IPS-11a (cell line): ENCODE data around the gene PHKG1.
A peak's percentile ranks its signal among the peaks of the same experiment; 100 is the strongest.
"Not testable (repeated sequence)": the region's sequence is repeated elsewhere in the genome, so short reads cannot be mapped to it uniquely, and the experiment has no call there.

Source experiments
- H3K4me3 ChIP-seq: one replicate; pipeline ENCODE4 v1.5.1; 2013; ENCODE audit warnings: low read depth, low read length, control low read depth

Gene PHKG1

GRCh38 chr7:56092789-56093531 lies at the start of gene PHKG1:
Gene PHKG1, minus strand, starts transcription at chr7:56092952. Its CDS starts 4,011 bp downstream, at chr7:56088941.
- H3K4me3 ChIP-seq, result no peak within 1 kb of the TSS

GRCh38 chr7:56131062-56131461 lies 38.3 kb upstream of the PHKG1 start:
- H3K4me3 ChIP-seq, result not testable (repeated sequence)

GRCh38 chr7:56127241-56127975 lies 34.7 kb upstream of the PHKG1 start:
- no peak overlapping the region for H3K4me3 ChIP-seq

GRCh38 chr7:56125831-56126230 lies 33.1 kb upstream of the PHKG1 start:
- no peak overlapping the region for H3K4me3 ChIP-seq

GRCh38 chr7:56124981-56125380 lies 32.2 kb upstream of the PHKG1 start:
- no peak overlapping the region for H3K4me3 ChIP-seq

- H3K4me3 ChIP-seq, result no peak overlapping the region
Measured at GRCh38 chr7:56121440-56121839, 28.7 kb upstream of the PHKG1 start.

GRCh38 chr7:56115852-56116538 lies 23.2 kb upstream of the PHKG1 start, which contains the start of gene NUPR2:
Gene NUPR2, minus strand, starts transcription at chr7:56116417. Its CDS starts 103 bp downstream, at chr7:56116314.
- H3K4me3 ChIP-seq, result no peak within 1 kb of the TSS

- H3K4me3 ChIP-seq, result not testable (repeated sequence)
Measured at GRCh38 chr7:56112244-56112643, 19.5 kb upstream of the PHKG1 start.

GRCh38 chr7:56110611-56111010 lies 17.9 kb upstream of the PHKG1 start:
- H3K4me3 ChIP-seq, result no peak overlapping the region

GRCh38 chr7:56107954-56108258 lies 15.2 kb upstream of the PHKG1 start:
- no peak overlapping the region for H3K4me3 ChIP-seq

- H3K4me3 ChIP-seq, result peak within 1 kb of the TSS; percentile 58
Measured at GRCh38 chr7:56106108-56107073, 13.6 kb upstream of the PHKG1 start, which contains the start of gene CHCHD2. Gene CHCHD2, minus strand, starts transcription at chr7:56106476. Its CDS starts 63 bp downstream, at chr7:56106413.

GRCh38 chr7:56105508-56105907 lies 12.8 kb upstream of the PHKG1 start:
- H3K4me3 ChIP-seq, result peak overlapping the region; percentile 58

GRCh38 chr7:56104138-56104537 lies 11.4 kb upstream of the PHKG1 start:
- not testable (repeated sequence) for H3K4me3 ChIP-seq

GRCh38 chr7:56099653-56100052 lies 6.9 kb upstream of the PHKG1 start:
- H3K4me3 ChIP-seq, result no peak overlapping the region

GRCh38 chr7:56098187-56099008 lies 5.6 kb upstream of the PHKG1 start:
- not testable (repeated sequence) for H3K4me3 ChIP-seq

- no peak overlapping the region for H3K4me3 ChIP-seq
Measured at GRCh38 chr7:56097700-56098099, 4.9 kb upstream of the PHKG1 start.

- not testable (repeated sequence) for H3K4me3 ChIP-seq
Measured at GRCh38 chr7:56092388-56092787, 364 bp downstream of the PHKG1 start.

GRCh38 chr7:56091591-56091990 lies 1.2 kb downstream of the PHKG1 start:
- H3K4me3 ChIP-seq, result no peak overlapping the region

- no peak overlapping the region for H3K4me3 ChIP-seq
Measured at GRCh38 chr7:56087445-56087844, 5.3 kb downstream of the PHKG1 start.

- no peak overlapping the region for H3K4me3 ChIP-seq
Measured at GRCh38 chr7:56086761-56087160, 6.0 kb downstream of the PHKG1 start.
